NB4 (cell line): Measurements from ENCODE around the gene FBXL17.

ENCODE experiments used
- DNase-seq: peaks from one replicate; pipeline ENCODE4 v3.0.0; 2010; ENCODE audit warnings: low read depth
- H3K4me3 ChIP-seq: one replicate; pipeline ENCODE4 v1.5.1; 2011; ENCODE audit warnings: mild to moderate bottlenecking, low read depth, low read length, moderate library complexity
- MYC ChIP-seq: IDR thresholded peaks from 2 replicates; pipeline ENCODE4 v1.6.1; 2011; ENCODE audit warnings: low read depth, low read length
- POLR2A ChIP-seq: IDR thresholded peaks from 2 replicates; pipeline ENCODE4 v1.6.1; 2011; ENCODE audit warnings: mild to moderate bottlenecking; ENCODE audit not compliant: insufficient read length; ENCODE audit errors: extremely low read depth
- TF ChIP-seq, protein P1 (sequence below): IDR thresholded peaks from one replicate; pipeline ENCODE4 v1.5.1; 2012; ENCODE audit warnings: low read depth, low read length
- TF ChIP-seq, protein P2 (sequence below): IDR thresholded peaks from 2 replicates; pipeline ENCODE4 v1.6.1; 2011; ENCODE audit warnings: low read depth, low read length

The FBXL17 gene

GRCh38 chr5:108054349-108054748 is 327.5 kb downstream of the FBXL17 start:
- TF ChIP-seq, protein P1, sequence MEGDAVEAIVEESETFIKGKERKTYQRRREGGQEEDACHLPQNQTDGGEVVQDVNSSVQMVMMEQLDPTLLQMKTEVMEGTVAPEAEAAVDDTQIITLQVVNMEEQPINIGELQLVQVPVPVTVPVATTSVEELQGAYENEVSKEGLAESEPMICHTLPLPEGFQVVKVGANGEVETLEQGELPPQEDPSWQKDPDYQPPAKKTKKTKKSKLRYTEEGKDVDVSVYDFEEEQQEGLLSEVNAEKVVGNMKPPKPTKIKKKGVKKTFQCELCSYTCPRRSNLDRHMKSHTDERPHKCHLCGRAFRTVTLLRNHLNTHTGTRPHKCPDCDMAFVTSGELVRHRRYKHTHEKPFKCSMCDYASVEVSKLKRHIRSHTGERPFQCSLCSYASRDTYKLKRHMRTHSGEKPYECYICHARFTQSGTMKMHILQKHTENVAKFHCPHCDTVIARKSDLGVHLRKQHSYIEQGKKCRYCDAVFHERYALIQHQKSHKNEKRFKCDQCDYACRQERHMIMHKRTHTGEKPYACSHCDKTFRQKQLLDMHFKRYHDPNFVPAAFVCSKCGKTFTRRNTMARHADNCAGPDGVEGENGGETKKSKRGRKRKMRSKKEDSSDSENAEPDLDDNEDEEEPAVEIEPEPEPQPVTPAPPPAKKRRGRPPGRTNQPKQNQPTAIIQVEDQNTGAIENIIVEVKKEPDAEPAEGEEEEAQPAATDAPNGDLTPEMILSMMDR, result no peak
- TF ChIP-seq POLR2A (no peak), MYC (no peak)
- TF ChIP-seq, protein P2, sequence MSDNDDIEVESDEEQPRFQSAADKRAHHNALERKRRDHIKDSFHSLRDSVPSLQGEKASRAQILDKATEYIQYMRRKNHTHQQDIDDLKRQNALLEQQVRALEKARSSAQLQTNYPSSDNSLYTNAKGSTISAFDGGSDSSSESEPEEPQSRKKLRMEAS, result no peak
- peak; percentile 2 for DNase-seq

GRCh38 chr5:108046955-108047670 is 334.8 kb downstream of the FBXL17 start:
- DNase-seq, result no peak
- no peak overlapping the region for H3K4me3 ChIP-seq
- TF ChIP-seq POLR2A, result no peak
- TF ChIP-seq, protein P1, result no peak
- TF ChIP-seq, protein P2, result no peak
- no peak for TF ChIP-seq MYC

More at GRCh38 chr5:108054349-108054748, 327.5 kb downstream of the FBXL17 start:
- H3K4me3 ChIP-seq, result no peak overlapping the region

DNA sequence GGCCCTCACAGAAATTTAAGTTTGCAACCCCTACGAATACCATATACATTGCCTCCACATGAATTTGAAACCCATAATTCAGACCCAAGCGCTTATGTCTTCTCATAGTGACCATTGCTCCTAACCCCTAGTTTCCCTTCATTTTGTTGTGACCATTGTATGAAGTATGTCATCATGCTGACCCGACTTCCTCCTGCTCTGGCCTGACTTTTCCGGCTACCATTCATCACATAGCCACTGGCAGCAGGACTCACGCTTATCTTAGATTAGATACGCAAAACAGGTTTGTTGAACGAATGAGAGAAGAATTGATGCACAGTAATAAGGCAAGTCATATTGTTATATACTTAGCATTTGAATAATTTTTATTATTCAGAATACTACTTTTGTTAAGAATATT is 345.4 kb downstream of the FBXL17 start:
- DNase-seq, result no peak
- TF ChIP-seq, protein P1, result no peak
- TF ChIP-seq POLR2A, result no peak
- TF ChIP-seq, protein P2, result no peak
- TF ChIP-seq MYC, result no peak
- no peak overlapping the region for H3K4me3 ChIP-seq

GRCh38 chr5:108028883-108029282 is 353.0 kb downstream of the FBXL17 start:
- DNase-seq, result no peak
- no peak for TF ChIP-seq POLR2A
- TF ChIP-seq MYC, result no peak
- TF ChIP-seq, protein P2, result no peak
- TF ChIP-seq, protein P1, result no peak
- H3K4me3 ChIP-seq, result no peak overlapping the region

- H3K4me3 ChIP-seq, result no peak overlapping the region
- DNase-seq, result no peak
- TF ChIP-seq, protein P2, result no peak
- TF ChIP-seq, protein P1, result no peak
- TF ChIP-seq MYC (no peak), POLR2A (no peak)
Observed at GRCh38 chr5:108028412-108028811, 353.5 kb downstream of the FBXL17 start.
